RWPE2 (cell line): ENCODE data around the gene DLGAP4.
A peak's percentile ranks its signal among the peaks of the same experiment; 100 is the strongest.

Experiments used
- ATAC-seq: fragments of 200-7000 bp; cut with Tn5 transposase; 3 replicates; pipeline ENCODE4 v1.9.1; 2021; ENCODE audit warnings: low read depth
- DNase-seq: peaks from one replicate; pipeline ENCODE4 v3.0.0-alpha.2; 2020; ENCODE audit warnings: low spot score
- H3K27ac ChIP-seq: fragments of 450-650 bp; 2 replicates; pipeline ENCODE4 v1.5.1; 2017; ENCODE audit warnings: mild to moderate bottlenecking; ENCODE audit not compliant: poor library complexity, severe bottlenecking
- H3K27me3 ChIP-seq: fragments of 250-450 bp; sonication (Bioruptor Pico); 2 replicates; pipeline ENCODE4 v1.5.1; 2021; ENCODE audit warnings: mild to moderate bottlenecking, moderate library complexity; ENCODE audit not compliant: insufficient read depth, poor library complexity, severe bottlenecking
- H3K36me3 ChIP-seq: fragments of 250-450 bp; sonication (Bioruptor Pico); 2 replicates; pipeline ENCODE4 v1.5.1; 2020; ENCODE audit warnings: low read depth, mild to moderate bottlenecking, moderate library complexity
- H3K4me1 ChIP-seq: fragments of 250-450 bp; sonication (Bioruptor Pico); 2 replicates; pipeline ENCODE4 v1.5.1; 2021; ENCODE audit warnings: mild to moderate bottlenecking, moderate library complexity; ENCODE audit not compliant: insufficient read depth, poor library complexity, severe bottlenecking
- H3K4me3 ChIP-seq: fragments of 250-450 bp; sonication (Bioruptor Pico); 2 replicates; pipeline ENCODE4 v1.5.1; 2021; ENCODE audit warnings: mild to moderate bottlenecking, moderate library complexity; ENCODE audit not compliant: severe bottlenecking
- H3K9me3 ChIP-seq: fragments of 250-450 bp; sonication (Bioruptor Pico); 2 replicates; pipeline ENCODE4 v1.5.1; 2021; ENCODE audit warnings: mild to moderate bottlenecking, moderate library complexity; ENCODE audit not compliant: severe bottlenecking
- CTCF ChIP-seq: fragments of 450-650 bp; IDR thresholded peaks from one replicate; pipeline ENCODE4 v1.5.1; 2017; ENCODE audit warnings: mild to moderate bottlenecking, moderate library complexity; ENCODE audit not compliant: poor library complexity, severe bottlenecking

Gene DLGAP4

DNA sequence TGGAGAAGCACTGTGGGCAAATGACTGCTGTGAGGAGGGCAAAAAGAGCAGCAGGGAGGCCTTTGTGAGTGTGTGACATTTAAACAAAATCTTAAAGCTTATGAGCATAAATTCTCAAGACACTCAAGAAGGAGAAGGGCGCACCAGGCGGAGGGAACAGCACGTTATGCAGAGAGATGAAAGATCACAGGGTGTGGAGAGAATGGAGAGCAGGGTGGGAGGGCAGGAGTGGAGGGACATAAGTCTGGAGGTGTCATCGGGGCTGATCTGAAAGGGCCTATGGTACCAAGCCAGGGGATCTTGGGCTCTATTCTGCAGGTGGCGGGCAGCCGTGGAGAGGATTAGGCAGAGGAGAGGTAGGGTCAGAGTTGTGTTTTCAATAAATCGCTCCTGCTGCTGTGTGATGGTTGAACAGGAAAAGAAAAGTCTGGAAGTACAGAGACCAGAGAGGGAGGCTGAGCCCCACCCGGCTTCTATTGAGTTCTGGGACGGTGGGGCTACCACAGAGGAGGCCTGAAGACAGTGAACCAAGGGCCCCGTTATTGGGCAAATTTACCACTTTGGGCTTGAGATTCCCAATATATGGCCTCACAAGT is 24.3 kb upstream of the DLGAP4 start:
- H3K4me3 ChIP-seq, result no peak overlapping the region
- ATAC-seq, result no peak
- no peaks in the 10 kb centered on the region for H3K4me1 ChIP-seq
- no peaks in the 10 kb centered on the region for H3K9me3 ChIP-seq
- no peaks in the 10 kb centered on the region for H3K36me3 ChIP-seq
- H3K27me3 ChIP-seq, result peaks cover 32% of the 10 kb centered on the region
- TF ChIP-seq CTCF, result no peak
- DNase-seq, result peak; percentile 58
- H3K27ac ChIP-seq, result no peak overlapping the region

DNA sequence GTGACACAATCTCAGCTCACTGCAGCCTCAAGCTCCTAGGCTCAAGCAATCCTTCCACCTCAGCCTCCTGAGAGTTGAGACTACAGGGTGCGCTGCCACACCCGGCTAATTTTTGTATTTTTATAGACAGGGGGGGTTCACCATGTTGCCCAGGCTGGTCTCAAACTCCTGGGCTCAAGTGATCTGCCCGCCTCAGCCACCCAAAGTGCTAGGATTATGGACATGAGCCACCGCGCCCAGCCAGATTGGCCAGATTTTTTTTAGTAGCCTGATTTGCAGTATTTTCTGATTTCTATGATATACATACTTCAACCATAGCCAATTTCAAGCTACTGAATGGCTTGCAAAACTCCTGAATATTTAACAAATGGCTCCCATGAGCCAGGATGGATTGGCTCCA is 21.4 kb upstream of the DLGAP4 start:
- H3K27me3 ChIP-seq, result peaks cover 47% of the 10 kb centered on the region
- TF ChIP-seq CTCF, result no peak
- no peak overlapping the region for H3K4me3 ChIP-seq
- ATAC-seq (no peak), DNase-seq (peak; percentile 35)
- H3K27ac ChIP-seq, result no peak overlapping the region
- H3K9me3 ChIP-seq, result no peaks in the 10 kb centered on the region
- no peaks in the 10 kb centered on the region for H3K4me1 ChIP-seq
- no peaks in the 10 kb centered on the region for H3K36me3 ChIP-seq

GRCh38 chr20:36285746-36286447 is 20.2 kb upstream of the DLGAP4 start:
- Histone ChIP-seq H3K27me3 (peaks cover 47% of the 10 kb centered on the region), H3K4me1 (no peaks in the 10 kb centered on the region), H3K4me3 (no peak overlapping the region), H3K27ac (no peak overlapping the region), H3K36me3 (no peaks in the 10 kb centered on the region), H3K9me3 (no peaks in the 10 kb centered on the region)
- DNase-seq (peak; percentile 66), ATAC-seq (no peak)
- TF ChIP-seq CTCF, result no peak

GRCh38 chr20:36297656-36298055 is 8.5 kb upstream of the DLGAP4 start:
- Histone ChIP-seq H3K4me3 (no peak overlapping the region), H3K9me3 (no peaks in the 10 kb centered on the region), H3K4me1 (no peaks in the 10 kb centered on the region), H3K27me3 (peaks cover 44% of the 10 kb centered on the region), H3K36me3 (no peaks in the 10 kb centered on the region), H3K27ac (no peak overlapping the region)
- TF ChIP-seq CTCF, result no peak
- no peak for ATAC-seq
- peak; percentile 47 for DNase-seq

DNA sequence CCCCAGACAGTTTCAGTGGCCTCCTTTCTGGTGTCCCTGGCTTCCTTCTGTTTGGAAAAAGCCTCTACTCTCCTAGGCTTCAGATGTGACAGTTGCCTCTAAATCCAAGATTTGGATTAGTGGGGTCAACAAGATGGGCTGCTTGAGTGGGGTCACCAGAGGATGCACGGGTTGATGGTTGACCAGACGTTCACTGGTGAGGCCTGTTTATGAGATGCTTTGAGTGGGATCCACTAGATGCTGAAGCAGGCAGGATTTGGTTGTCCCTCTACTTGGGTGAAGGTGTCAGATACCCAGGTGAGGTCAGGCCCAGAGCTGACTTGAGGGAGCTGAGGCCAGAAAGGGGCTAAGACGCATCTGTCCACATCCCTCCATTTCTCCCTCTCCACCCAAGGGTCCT is 8.1 kb upstream of the DLGAP4 start:
- no peak for TF ChIP-seq CTCF
- H3K4me1 ChIP-seq, result no peaks in the 10 kb centered on the region
- H3K4me3 ChIP-seq, result no peak overlapping the region
- H3K9me3 ChIP-seq, result no peaks in the 10 kb centered on the region
- no peak for ATAC-seq
- H3K27me3 ChIP-seq, result peaks cover 46% of the 10 kb centered on the region
- H3K36me3 ChIP-seq, result no peaks in the 10 kb centered on the region
- peak; percentile 63 for DNase-seq
- no peak overlapping the region for H3K27ac ChIP-seq
